IMR-90 (cell line): ENCODE data around the gene DEFB118. TPM values are rescaled to one million over a fixed set of nuclear protein-coding genes. Genes with fewer than 3 reads are reported as not detected.

Experiments
- ATAC-seq: fragments of 200-7000 bp; cut with Tn5 transposase; 2 replicates; pipeline ENCODE4 v1.9.1; 2020; ENCODE audit warnings: low read depth, mild to moderate bottlenecking, moderate library complexity
- Bru-seq: library from RNA; stranded (reverse); fragments of 400-500 nt; gene quantifications from one replicate; lab custom pipeline; 2021; lab: Mats Ljungman, UMichigan
- BruChase-seq, 2 experiments: library from RNA; stranded (reverse); fragments of 400-500 nt; gene quantifications; one replicate each; lab custom pipeline; 2021; lab: Mats Ljungman, UMichigan
- BruUV-seq: library from RNA; stranded (reverse); fragments of 400-500 nt; replicated peaks from 2 replicates; lab custom pipeline; 2021; lab: Mats Ljungman, UMichigan
- CTCF ChIA-PET: fragments of 300-600 bp; formaldehyde crosslinking; extraction: SDS; loops from one replicate; lab custom pipeline; 2021; ENCODE audit warnings: antibody characterized with exemption; lab: Yijun Ruan, JAX
- POLR2A ChIA-PET: fragments of 300-600 bp; sonication (Branson Sonifier 250); formaldehyde crosslinking; loops from one replicate; lab custom pipeline; 2022; ENCODE audit warnings: antibody characterized with exemption; ENCODE audit not compliant: unreplicated experiment; lab: Charles Lee
- DNase-seq: peaks from one replicate; pipeline ENCODE4 v3.0.0; 2013
- H2AFZ ChIP-seq: replicated peaks from 2 replicates; pipeline ENCODE3; 2013; ENCODE audit warnings: low read length, mild to moderate bottlenecking; ENCODE audit not compliant: poor library complexity
- H2AK5ac ChIP-seq: 2 replicates; pipeline ENCODE4 v1.6.1; 2013; ENCODE audit warnings: low read depth, low read length, inconsistent platforms
- H2AK9ac ChIP-seq: replicated peaks from 2 replicates; pipeline ENCODE3; 2013; ENCODE audit warnings: mild to moderate bottlenecking, low read depth, low read length, moderate library complexity; ENCODE audit not compliant: poor library complexity
- H2BK120ac ChIP-seq: 2 replicates; pipeline ENCODE4 v1.6.1; 2013; ENCODE audit warnings: low read depth, low read length, inconsistent platforms
- H2BK15ac ChIP-seq: 3 replicates; pipeline ENCODE4 v1.6.1; 2013; ENCODE audit warnings: low read depth, low read length, inconsistent platforms
- H2BK20ac ChIP-seq: 2 replicates; pipeline ENCODE4 v1.6.1; 2013; ENCODE audit warnings: low read depth, mild to moderate bottlenecking, inconsistent platforms, low read length, moderate library complexity
- H2BK5ac ChIP-seq: 2 replicates; pipeline ENCODE4 v1.6.1; 2013; ENCODE audit warnings: mild to moderate bottlenecking, low read depth, low read length, inconsistent platforms; ENCODE audit not compliant: poor library complexity, severe bottlenecking
- H3K14ac ChIP-seq: replicated peaks from 2 replicates; pipeline ENCODE4 v1.6.1; 2013; ENCODE audit warnings: low read depth, low read length, inconsistent platforms
- H3K18ac ChIP-seq: 2 replicates; pipeline ENCODE4 v1.6.1; 2013; ENCODE audit warnings: low read depth, low read length, control low read depth
- H3K23ac ChIP-seq: 2 replicates; pipeline ENCODE4 v1.6.1; 2013; ENCODE audit warnings: low read depth, low read length, inconsistent platforms
- H3K27ac ChIP-seq: 2 replicates; pipeline ENCODE4 v1.5.1; 2013; ENCODE audit warnings: mild to moderate bottlenecking, control low read depth, low read length; ENCODE audit not compliant: insufficient read depth
- H3K27me3 ChIP-seq: 2 replicates; pipeline ENCODE4 v1.6.1; 2013; ENCODE audit warnings: low read length; ENCODE audit not compliant: control insufficient read depth, insufficient read depth
- H3K36me3 ChIP-seq: 2 replicates; pipeline ENCODE4 v1.6.1; 2013; ENCODE audit warnings: low read length, mixed read lengths; ENCODE audit not compliant: control insufficient read depth, insufficient read depth
- H3K4ac ChIP-seq: 2 replicates; pipeline ENCODE4 v1.6.1; 2013; ENCODE audit warnings: low read depth, low read length, inconsistent platforms
- H3K4me1 ChIP-seq: 2 replicates; pipeline ENCODE4 v1.6.1; 2013; ENCODE audit warnings: low read length, mixed read lengths; ENCODE audit not compliant: control insufficient read depth, insufficient read depth
- H3K4me2 ChIP-seq: 2 replicates; pipeline ENCODE4 v1.6.1; 2013; ENCODE audit warnings: low read depth, mild to moderate bottlenecking, control low read depth, low read length, moderate library complexity
- H3K4me3 ChIP-seq: 2 replicates; pipeline ENCODE4 v1.5.1; 2013; ENCODE audit warnings: low read depth, mild to moderate bottlenecking, control low read depth, low read length, moderate library complexity; ENCODE audit not compliant: insufficient read depth
- H3K56ac ChIP-seq: 2 replicates; pipeline ENCODE4 v1.6.1; 2013; ENCODE audit warnings: low read length, inconsistent platforms; ENCODE audit not compliant: insufficient read depth; ENCODE audit errors: extremely low read depth
- H3K79me1 ChIP-seq, 2 experiments: 2 replicates each; pipeline ENCODE4 v1.6.1; 2013; ENCODE audit warnings: low read length in 2 of 2, inconsistent platforms in 1 of 2, low read depth in 1 of 2
- H3K9ac ChIP-seq: 2 replicates; pipeline ENCODE4 v1.6.1; 2013; ENCODE audit warnings: low read depth, low read length, control low read depth
- H3K9me1 ChIP-seq: 2 replicates; pipeline ENCODE4 v1.6.1; 2013; ENCODE audit warnings: low read length, inconsistent platforms; ENCODE audit not compliant: insufficient read depth
- H3K9me3 ChIP-seq: 2 replicates; pipeline ENCODE4 v1.6.1; 2013; ENCODE audit warnings: low read length; ENCODE audit not compliant: control insufficient read depth, insufficient read depth
- H4K20me1 ChIP-seq: 2 replicates; pipeline ENCODE4 v1.6.1; 2013; ENCODE audit warnings: low read length, inconsistent platforms; ENCODE audit not compliant: insufficient read depth
- H4K5ac ChIP-seq: 2 replicates; pipeline ENCODE4 v1.6.1; 2013; ENCODE audit warnings: mild to moderate bottlenecking, low read depth, low read length, control low read depth
- H4K8ac ChIP-seq, 2 experiments: 2 replicates each; pipeline ENCODE4 v1.6.1; 2013; ENCODE audit warnings: low read depth in 2 of 2, low read length in 2 of 2, control low read depth in 1 of 2, inconsistent platforms in 1 of 2
- H4K91ac ChIP-seq: 2 replicates; pipeline ENCODE4 v1.6.1; 2013; ENCODE audit warnings: low read depth, low read length, inconsistent platforms; ENCODE audit not compliant: insufficient read depth
- CHD1 ChIP-seq: IDR thresholded peaks from 2 replicates; pipeline ENCODE4 v1.6.1; 2012; ENCODE audit warnings: low read depth, low read length, improper control_type of control experiment
- MAZ ChIP-seq: IDR thresholded peaks from 2 replicates; pipeline ENCODE4 v1.6.1; 2012; ENCODE audit warnings: low read depth, mild to moderate bottlenecking, low read length, improper control_type of control experiment, moderate library complexity, borderline replicate concordance
- NFE2L2 ChIP-seq: fragments of 150-350 bp; IDR thresholded peaks from 2 replicates; pipeline ENCODE4 v1.6.1; 2016; ENCODE audit warnings: low read depth, mild to moderate bottlenecking, low read length
- RAD21 ChIP-seq: IDR thresholded peaks from 2 replicates; pipeline ENCODE4 v1.6.1; 2012; ENCODE audit warnings: low read length, improper control_type of control experiment
- RCOR1 ChIP-seq: IDR thresholded peaks from 2 replicates; pipeline ENCODE4 v1.6.1; 2012; ENCODE audit warnings: mild to moderate bottlenecking, low read length, improper control_type of control experiment; ENCODE audit not compliant: insufficient replicate concordance
- RFX5 ChIP-seq: IDR thresholded peaks from 2 replicates; pipeline ENCODE4 v1.8.0; 2012; ENCODE audit warnings: low read depth, mild to moderate bottlenecking, low read length, moderate library complexity
- SMC3 ChIP-seq: fragments of 150-350 bp; IDR thresholded peaks from 2 replicates; pipeline ENCODE4 v1.6.1; 2016; ENCODE audit warnings: low read depth, mild to moderate bottlenecking, antibody characterized with exemption, low read length, moderate library complexity
- WGBS, 2 experiments: methylation state at CpG; one replicate each; pipeline versions ENCODE4 v1.1.5 to v1.1.7; 2013; ENCODE audit warnings: missing lambda C conversion rate in 2 of 2; ENCODE audit not compliant: insufficient read length in 1 of 2; ENCODE audit errors: extremely low coverage in 2 of 2; 5-methylcytosine and 5-hydroxymethylcytosine counted together
- dilution Hi-C: fragments of 300-500 bp; cut with HindIII; formaldehyde crosslinking; loops from one replicate; pipeline ENCODE4 v1.14.3; 2018; ENCODE audit warnings: low sequenced_read_pairs; ENCODE audit not compliant: unreplicated experiment
- in situ Hi-C: fragments of 300-500 bp; cut with MboI; formaldehyde crosslinking; loops from 3 replicates; pipeline ENCODE4 v1.14.3; 2019; ENCODE audit warnings: low sequenced_read_pairs, inconsistent platforms, mixed read lengths
- intact Hi-C: fragments of 100-400 bp; cut with micrococcal nuclease; formaldehyde crosslinking; loops from 2 replicates; pipeline ENCODE4 v1.10.0; 2022
- long read RNA-seq: library from polyadenylated mRNA; unstranded; transcript quantifications from one replicate; pipeline ENCODE4 v2.0.0, GENCODE V29; 2021; ENCODE audit not compliant: unreplicated experiment
- polyA plus RNA-seq, 3 experiments: library from polyadenylated mRNA; depleted of rRNA; stranded (reverse); fragments of >200 nt; gene quantifications; 2 replicates each; pipeline ENCODE4 v1.2.3, GENCODE V29; 2012; ENCODE audit warnings: low replicate concordance in 1 of 3
- total RNA-seq: library from RNA; depleted of rRNA; stranded (reverse); fragments of >200 nt; gene quantifications from 2 replicates; pipeline ENCODE4 v1.2.3, GENCODE V29; 2012; rRNA removed
- TF ChIP-seq, protein P1 (sequence below): fragments of 150-350 bp; IDR thresholded peaks from 2 replicates; pipeline ENCODE4 v1.6.1; 2017; ENCODE audit warnings: mild to moderate bottlenecking, antibody characterized with exemption, low read length, low read depth
- TF ChIP-seq, protein P2 (sequence below): conservative IDR thresholded peaks from 2 replicates; pipeline ENCODE4 v1.5.1; 2012; ENCODE audit warnings: mild to moderate bottlenecking, low read depth, low read length, improper control_type of control experiment
- TF ChIP-seq, protein P3 (sequence below): fragments of 150-350 bp; IDR thresholded peaks from 2 replicates; pipeline ENCODE4 v1.6.1; 2016; ENCODE audit warnings: low read depth, mild to moderate bottlenecking, low read length, moderate library complexity, borderline replicate concordance

The DEFB118 gene
- not detected in 2 replicates for total RNA-seq
- polyA plus RNA-seq (2012; rRNA removed), result not detected in 2 replicates
- polyA plus RNA-seq (2012; cell fraction: cytosol; rRNA removed), result not detected in 2 replicates
- polyA plus RNA-seq (2012; cell fraction: nucleus; rRNA removed; ENCODE audit: low replicate concordance), result not detected in 2 replicates
- Bru-seq, nascent RNA, result not detected
- BruChase-seq, experiment 1, labeled RNA remaining after a 6-hour chase, result not detected
- BruChase-seq, experiment 2, labeled RNA remaining after a 2-hour chase, result not detected
- long read RNA-seq, result 0 reads

DNA sequence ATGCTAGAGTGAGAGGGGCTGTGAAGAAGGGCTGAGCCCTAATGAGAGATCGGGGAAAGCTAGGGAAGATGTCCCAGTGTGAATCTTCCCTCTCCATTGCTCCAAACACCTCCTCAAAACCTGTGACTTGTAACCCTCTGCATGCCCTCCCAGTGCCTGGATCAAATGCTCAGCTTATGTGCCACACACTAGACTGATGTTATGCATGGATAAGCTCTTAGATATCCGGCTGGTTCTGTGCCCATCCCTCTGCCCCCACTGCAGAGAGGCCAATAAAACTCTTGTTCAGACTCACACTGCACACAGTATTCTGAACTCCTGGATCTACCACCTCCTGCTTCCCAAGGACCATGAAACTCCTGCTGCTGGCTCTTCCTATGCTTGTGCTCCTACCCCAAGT lies at the start of gene DEFB118:
DEFB118 (plus strand) TSS at position 301 of the 400 bp plus-strand sequence; CDS start at position 351, 50 bp downstream.
- intact Hi-C loops, result no loop called here
- H3K56ac ChIP-seq, result no peak within 1 kb of the TSS
- no peak within 1 kb of the TSS for H3K4me3 ChIP-seq
- no peak within 1 kb of the TSS for H3K9ac ChIP-seq
- peaks cover 3% of the 10 kb centered on the region; the same call in 1 of the 2 replicates for H3K9me3 ChIP-seq
- H3K14ac ChIP-seq, result no peak within 1 kb of the TSS
- no peak within 1 kb of the TSS for H4K8ac ChIP-seq
- dilution Hi-C loops, result no loop called here
- H2BK20ac ChIP-seq, result no peak within 1 kb of the TSS
- no peak within 1 kb of the TSS for H3K23ac ChIP-seq
- no peak within 1 kb of the TSS for H2AK5ac ChIP-seq
- H3K79me1 ChIP-seq, result no peaks in the 10 kb centered on the region
- ChIA-PET CTCF (no interaction called here), POLR2A (no interaction called here)
- no peak within 1 kb of the TSS for H4K91ac ChIP-seq
- ATAC-seq, result no peak
- H4K20me1 ChIP-seq, result no peaks in the 10 kb centered on the region
- H2AFZ ChIP-seq, result no peak within 1 kb of the TSS
- H3K9me1 ChIP-seq, result no peaks in the 10 kb centered on the region
- H3K18ac ChIP-seq, result no peak within 1 kb of the TSS
- WGBS, 2 experiments, result no CpG with 5 or more reads among the region's 2 CpGs
- in situ Hi-C loops, result no loop called here
- H2BK120ac ChIP-seq, result no peak within 1 kb of the TSS
- H3K27ac ChIP-seq, result no peak within 1 kb of the TSS
- no peak within 1 kb of the TSS for H2BK15ac ChIP-seq
- H4K5ac ChIP-seq, result no peak within 1 kb of the TSS
- no peaks in the 10 kb centered on the region for H3K36me3 ChIP-seq
- H3K4me2 ChIP-seq, result no peak within 1 kb of the TSS
- no peaks in the 10 kb centered on the region for H3K4me1 ChIP-seq
- BruUV-seq, result no TSS peak
- no peak within 1 kb of the TSS for H3K4ac ChIP-seq
- H2BK5ac ChIP-seq, result no peak within 1 kb of the TSS
- H2AK9ac ChIP-seq, result no peak within 1 kb of the TSS
- H3K27me3 ChIP-seq, result no peaks in the 10 kb centered on the region
- DNase-seq, result no peak
- TF ChIP-seq RFX5 (no peak), MAZ (no peak), RCOR1 (no peak), NFE2L2 (no peak), RAD21 (no peak), SMC3 (no peak), CHD1 (no peak)
- TF ChIP-seq, protein P1, sequence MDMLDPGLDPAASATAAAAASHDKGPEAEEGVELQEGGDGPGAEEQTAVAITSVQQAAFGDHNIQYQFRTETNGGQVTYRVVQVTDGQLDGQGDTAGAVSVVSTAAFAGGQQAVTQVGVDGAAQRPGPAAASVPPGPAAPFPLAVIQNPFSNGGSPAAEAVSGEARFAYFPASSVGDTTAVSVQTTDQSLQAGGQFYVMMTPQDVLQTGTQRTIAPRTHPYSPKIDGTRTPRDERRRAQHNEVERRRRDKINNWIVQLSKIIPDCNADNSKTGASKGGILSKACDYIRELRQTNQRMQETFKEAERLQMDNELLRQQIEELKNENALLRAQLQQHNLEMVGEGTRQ, result no peak
- TF ChIP-seq, protein P2, sequence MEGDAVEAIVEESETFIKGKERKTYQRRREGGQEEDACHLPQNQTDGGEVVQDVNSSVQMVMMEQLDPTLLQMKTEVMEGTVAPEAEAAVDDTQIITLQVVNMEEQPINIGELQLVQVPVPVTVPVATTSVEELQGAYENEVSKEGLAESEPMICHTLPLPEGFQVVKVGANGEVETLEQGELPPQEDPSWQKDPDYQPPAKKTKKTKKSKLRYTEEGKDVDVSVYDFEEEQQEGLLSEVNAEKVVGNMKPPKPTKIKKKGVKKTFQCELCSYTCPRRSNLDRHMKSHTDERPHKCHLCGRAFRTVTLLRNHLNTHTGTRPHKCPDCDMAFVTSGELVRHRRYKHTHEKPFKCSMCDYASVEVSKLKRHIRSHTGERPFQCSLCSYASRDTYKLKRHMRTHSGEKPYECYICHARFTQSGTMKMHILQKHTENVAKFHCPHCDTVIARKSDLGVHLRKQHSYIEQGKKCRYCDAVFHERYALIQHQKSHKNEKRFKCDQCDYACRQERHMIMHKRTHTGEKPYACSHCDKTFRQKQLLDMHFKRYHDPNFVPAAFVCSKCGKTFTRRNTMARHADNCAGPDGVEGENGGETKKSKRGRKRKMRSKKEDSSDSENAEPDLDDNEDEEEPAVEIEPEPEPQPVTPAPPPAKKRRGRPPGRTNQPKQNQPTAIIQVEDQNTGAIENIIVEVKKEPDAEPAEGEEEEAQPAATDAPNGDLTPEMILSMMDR, result no peak
- TF ChIP-seq, protein P3, sequence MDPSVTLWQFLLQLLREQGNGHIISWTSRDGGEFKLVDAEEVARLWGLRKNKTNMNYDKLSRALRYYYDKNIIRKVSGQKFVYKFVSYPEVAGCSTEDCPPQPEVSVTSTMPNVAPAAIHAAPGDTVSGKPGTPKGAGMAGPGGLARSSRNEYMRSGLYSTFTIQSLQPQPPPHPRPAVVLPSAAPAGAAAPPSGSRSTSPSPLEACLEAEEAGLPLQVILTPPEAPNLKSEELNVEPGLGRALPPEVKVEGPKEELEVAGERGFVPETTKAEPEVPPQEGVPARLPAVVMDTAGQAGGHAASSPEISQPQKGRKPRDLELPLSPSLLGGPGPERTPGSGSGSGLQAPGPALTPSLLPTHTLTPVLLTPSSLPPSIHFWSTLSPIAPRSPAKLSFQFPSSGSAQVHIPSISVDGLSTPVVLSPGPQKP, result no peak
